Left kidney (tissue), 2 donors: ENCODE data around the gene CNGA4. TPM values are rescaled to one million over a fixed set of nuclear protein-coding genes. Genes with fewer than 3 reads are reported as not detected.
"Not testable (repeated sequence)": the region's sequence is repeated elsewhere in the genome, so short reads cannot be mapped to it uniquely, and the experiment has no call there.

ENCODE experiments used
- DNase-seq: peaks from one replicate; pipeline ENCODE4 v3.0.0-alpha.2; 2013
- polyA plus RNA-seq: library from polyadenylated mRNA; unstranded; fragments of 120-200 nt; gene quantifications from one replicate; pipeline ENCODE4 v1.2.1, GENCODE V29; 2013; ENCODE audit not compliant: insufficient read length

The CNGA4 gene
- polyA plus RNA-seq, 1 donor, result 1.1 TPM

- no peak for DNase-seq
These were observed 29.9 kb downstream of the CNGA4 start for GRCh38 chr11:6268820-6269219.

GRCh38 chr11:6269994-6270393 is 31.1 kb downstream of the CNGA4 start:
- DNase-seq, result no peak

GRCh38 chr11:6270584-6271246 is 31.8 kb downstream of the CNGA4 start:
- DNase-seq, result no peak

- no peak for DNase-seq
These were observed 32.7 kb downstream of the CNGA4 start for GRCh38 chr11:6271598-6271997.

- DNase-seq, result no peak
These were observed 34.3 kb downstream of the CNGA4 start for GRCh38 chr11:6273188-6273587.

- DNase-seq, result not testable (repeated sequence)
These were observed 41.9 kb downstream of the CNGA4 start for GRCh38 chr11:6280809-6281208.

- no peak for DNase-seq
These were observed 44.6 kb downstream of the CNGA4 start for GRCh38 chr11:6283453-6284023.

- no peak for DNase-seq
These were observed 45.4 kb downstream of the CNGA4 start for GRCh38 chr11:6284250-6284649.

- no peak for DNase-seq
These were observed 46.1 kb downstream of the CNGA4 start for GRCh38 chr11:6285019-6285418.

Other genes starting within 250 kb of the CNGA4 start
- gene OR56A4, start 232.1 kb upstream of the CNGA4 start, polyA plus RNA-seq, result 0.07 TPM
- gene OR56A1, start 208.3 kb upstream of the CNGA4 start, polyA plus RNA-seq, result not detected
- 0.12 TPM for gene OR56B4, start 131.4 kb upstream of the CNGA4 start, polyA plus RNA-seq
- gene OR52B2, start 68.8 kb upstream of the CNGA4 start, polyA plus RNA-seq, result not detected
- 0.17 TPM for gene OR52W1, start 39.9 kb upstream of the CNGA4 start, polyA plus RNA-seq
- gene C11orf42, start 33.5 kb upstream of the CNGA4 start, polyA plus RNA-seq, result 0.91 TPM
- gene FHIP1B, start 4.5 kb upstream of the CNGA4 start, polyA plus RNA-seq, result 62.0 TPM
- 0.55 TPM for gene CCKBR, start 20.7 kb downstream of the CNGA4 start, polyA plus RNA-seq
- 8.5 TPM for gene CAVIN3, start 81.4 kb downstream of the CNGA4 start, polyA plus RNA-seq
- gene SMPD1, start 151.4 kb downstream of the CNGA4 start, polyA plus RNA-seq, result 34.1 TPM
- gene APBB1, start 180.0 kb downstream of the CNGA4 start, polyA plus RNA-seq, result 55.3 TPM
- 4.8 TPM for gene HPX, start 201.9 kb downstream of the CNGA4 start, polyA plus RNA-seq
- gene TRIM3, start 234.9 kb downstream of the CNGA4 start, polyA plus RNA-seq, result 26.5 TPM
- 74.8 TPM for gene ARFIP2, start 242.2 kb downstream of the CNGA4 start, polyA plus RNA-seq
- gene TIMM10B, start 242.4 kb downstream of the CNGA4 start, polyA plus RNA-seq, result 40.9 TPM